ENCODE results near the gene PREX1.

Gene PREX1

GRCh38 chr20:48577557-48577956 is 250.2 kb downstream of the PREX1 start:
- DNase-seq (ENCODE audit: low read depth, low spot score): no peak
- H3K9me3 ChIP-seq (ENCODE audit: insufficient read depth, low read length): no peaks in the 10 kb centered on the region
- TF ChIP-seq YY1 (IDR thresholded peaks at IDR 0.05; ENCODE audit: insufficient read depth, insufficient read length) (no peak), ZNF274 (IDR thresholded peaks at IDR 0.05; ENCODE audit: low read depth, low read length) (no peak), SUZ12 (IDR thresholded peaks at IDR 0.05; ENCODE audit: extremely low read depth, insufficient read depth, insufficient read length) (no peak)
- no peak overlapping the region for H3K9ac ChIP-seq (ENCODE audit: insufficient read length, low read depth)
- H3K27me3 ChIP-seq (ENCODE audit: insufficient read depth, insufficient read length): no peaks in the 10 kb centered on the region
- no peak overlapping the region for H3K4me3 ChIP-seq (ENCODE audit: insufficient read length, low read depth)
- peaks cover 3% of the 10 kb centered on the region for H3K4me1 ChIP-seq (ENCODE audit: insufficient read depth, insufficient read length)
- no peaks in the 10 kb centered on the region for H3K36me3 ChIP-seq (ENCODE audit: insufficient read depth, insufficient read length, low read length)

GRCh38 chr20:48574383-48574782 is 253.4 kb downstream of the PREX1 start:
- DNase-seq (ENCODE audit: low read depth, low spot score): no peak
- no peaks in the 10 kb centered on the region for H3K36me3 ChIP-seq (ENCODE audit: insufficient read depth, insufficient read length, low read length)

More at GRCh38 chr20:48574383-48574782, 253.4 kb downstream of the PREX1 start:
- H3K4me1 ChIP-seq (ENCODE audit: insufficient read depth, insufficient read length): peaks cover 3% of the 10 kb centered on the region
- H3K4me3 ChIP-seq (ENCODE audit: insufficient read length, low read depth): no peak overlapping the region
- TF ChIP-seq SUZ12 (IDR thresholded peaks at IDR 0.05; ENCODE audit: extremely low read depth, insufficient read depth, insufficient read length) (no peak), YY1 (IDR thresholded peaks at IDR 0.05; ENCODE audit: insufficient read depth, insufficient read length) (no peak), ZNF274 (IDR thresholded peaks at IDR 0.05; ENCODE audit: low read depth, low read length) (no peak)
- H3K27me3 ChIP-seq (ENCODE audit: insufficient read depth, insufficient read length): peaks cover 2% of the 10 kb centered on the region
- no peaks in the 10 kb centered on the region for H3K9me3 ChIP-seq (ENCODE audit: insufficient read depth, low read length)
- no peak overlapping the region for H3K9ac ChIP-seq (ENCODE audit: insufficient read length, low read depth)

Data from NT2/D1 (cell line).